ENCODE data around the gene MNS1.
"Not testable (repeated sequence)": the region's sequence is repeated elsewhere in the genome, so short reads cannot be mapped to it uniquely, and the experiment has no call there.

Gene MNS1

GRCh38 chr15:56442354-56442753 lies 22.6 kb downstream of the MNS1 start:
- DNase-seq = no peak

GRCh38 chr15:56440214-56440770 lies 24.6 kb downstream of the MNS1 start:
- no peak for DNase-seq

GRCh38 chr15:56432304-56432703 lies 32.6 kb downstream of the MNS1 start:
- no peak for DNase-seq

- peak; percentile 9 for DNase-seq
Observed at GRCh38 chr15:56428821-56429458, 36.0 kb downstream of the MNS1 start.

GRCh38 chr15:56425976-56426375 lies 39.0 kb downstream of the MNS1 start:
- no peak for DNase-seq

GRCh38 chr15:56425276-56425675 lies 39.7 kb downstream of the MNS1 start:
- no peak for DNase-seq

GRCh38 chr15:56413114-56413733 lies 51.7 kb downstream of the MNS1 start:
- DNase-seq = not testable (repeated sequence)

GRCh38 chr15:56411122-56411749 lies 53.7 kb downstream of the MNS1 start:
- DNase-seq = no peak

- DNase-seq = no peak
Observed at GRCh38 chr15:56410721-56411120, 54.2 kb downstream of the MNS1 start.

GRCh38 chr15:56399209-56399608 lies 65.7 kb downstream of the MNS1 start:
- not testable (repeated sequence) for DNase-seq

- not testable (repeated sequence) for DNase-seq
Observed at GRCh38 chr15:56397325-56397724, 67.6 kb downstream of the MNS1 start.

- DNase-seq = no peak
Observed at GRCh38 chr15:56394909-56395308, 70.0 kb downstream of the MNS1 start.

GRCh38 chr15:56393277-56393676 lies 71.7 kb downstream of the MNS1 start:
- DNase-seq = no peak

GRCh38 chr15:56390739-56391267 lies 74.1 kb downstream of the MNS1 start:
- no peak for DNase-seq

- DNase-seq = no peak
Observed at GRCh38 chr15:56385908-56386307, 79.0 kb downstream of the MNS1 start.

- DNase-seq = no peak
Observed at GRCh38 chr15:56383010-56383409, 81.9 kb downstream of the MNS1 start.
